Kidney (tissue), 14 donors: ENCODE results near the gene OBP2A. TPM values are rescaled to one million over a fixed set of nuclear protein-coding genes. Genes with fewer than 3 reads are reported as not detected.
"Not testable (repeated sequence)": the region's sequence is repeated elsewhere in the genome, so short reads cannot be mapped to it uniquely, and the experiment has no call there.

Experiments used
- DNase-seq, 5 donors: peaks; one replicate each; pipeline ENCODE4 v3.0.0-alpha.2; 2013 to 2020
- FAIRE-seq: peaks from 2 replicates; lab custom pipeline; 2012; peaks lifted over from hg19 to GRCh38; lab: Jason Lieb, UNC
- H3K27ac ChIP-seq, 2 donors: one replicate each; pipeline ENCODE4 v1.7.0; 2013; ENCODE audit warnings: low read depth in 2 of 2, low read length in 2 of 2, inconsistent platforms in 1 of 2
- H3K27me3 ChIP-seq: one replicate; pipeline ENCODE4 v1.7.1; 2013; ENCODE audit warnings: low read length, inconsistent platforms; ENCODE audit not compliant: control insufficient read depth, insufficient read depth
- H3K36me3 ChIP-seq, 3 donors: one replicate each; pipeline versions ENCODE4 v1.7.0 to v1.7.1; 2013; ENCODE audit warnings: low read length in 3 of 3, control low read depth in 1 of 3, inconsistent platforms in 1 of 3; ENCODE audit not compliant: insufficient read depth in 3 of 3, control insufficient read depth in 2 of 3
- H3K4me1 ChIP-seq, 3 donors: one replicate each; pipeline versions ENCODE4 v1.7.0 to v1.7.1; 2013; ENCODE audit warnings: low read length in 3 of 3, inconsistent platforms in 1 of 3, low read depth in 1 of 3; ENCODE audit not compliant: control insufficient read depth in 2 of 3, insufficient read depth in 2 of 3
- H3K4me3 ChIP-seq, 3 donors: one replicate each; pipeline versions ENCODE4 v1.7.0 to v1.8.1; 2013; ENCODE audit warnings: low read length in 3 of 3, control low read depth in 1 of 3, inconsistent platforms in 1 of 3
- H3K9ac ChIP-seq, 3 donors: one replicate each; pipeline versions ENCODE4 v1.7.0 to v1.7.1; 2013; ENCODE audit warnings: low read length in 3 of 3, control low read depth in 1 of 3, inconsistent platforms in 1 of 3
- H3K9me3 ChIP-seq, 3 donors: one replicate each; pipeline versions ENCODE4 v1.7.0 to v1.7.1; 2013; ENCODE audit warnings: low read length in 3 of 3, control low read depth in 1 of 3, inconsistent platforms in 1 of 3; ENCODE audit not compliant: control insufficient read depth in 2 of 3, insufficient read depth in 1 of 3
- CTCF ChIP-seq: IDR thresholded peaks from 3 replicates; pipeline ENCODE4 v1.5.1; 2012; ENCODE audit warnings: mild to moderate bottlenecking, moderate library complexity, borderline replicate concordance; ENCODE audit not compliant: insufficient read depth; ENCODE audit errors: extremely low read depth
- intact Hi-C: fragments of 100-400 bp; cut with DNase I; formaldehyde crosslinking; loops from one replicate; pipeline ENCODE4 v1.11.1; 2022
- polyA plus RNA-seq: library from polyadenylated mRNA; stranded (reverse); fragments of 350-450 nt; fragmentation: Illumina TruSeq; extraction: RNeasy Lipid Tissue Mini Kit (QIAGEN cat#74804); gene quantifications from one replicate; pipeline ENCODE4 v1.2.3, GENCODE V29; 2014; ENCODE audit warnings: low read depth, low replicate concordance; ENCODE audit not compliant: insufficient read depth
- total RNA-seq: library from RNA; stranded (reverse); fragmentation: NEBNext Ultra II Directional; extraction: Animal tissue kit (Norgen Biotek cat#: 25700); gene quantifications from one replicate; pipeline ENCODE4 v1.2.1, GENCODE V29; 2021
- donor health status: control.
- donor health status: control.
- donor health status: control.
- donor health status: control.
- donor health status: control.
- donor health status: DM: yes; HTN: yes; CAD: no.
- donor health status: Normal renal cell carcinoma (clear cell type).

OBP2A gene
- total and polyA plus RNA-seq, 2 donors from 2014 or later, result not detected

- H3K4me1 ChIP-seq, result no peaks in the 10 kb centered on the region
- no peaks in the 10 kb centered on the region for H3K9me3 ChIP-seq
- no peaks in the 10 kb centered on the region for H3K36me3 ChIP-seq
- no peaks in the 10 kb centered on the region for H3K27me3 ChIP-seq
- TF ChIP-seq CTCF, result no peak
- DNase-seq, result no peak
- no peak overlapping the region for H3K9ac ChIP-seq
- H3K4me3 ChIP-seq, result no peak overlapping the region
- FAIRE-seq, result no peak
- intact Hi-C loops, result no loop called here
- no peak overlapping the region for H3K27ac ChIP-seq
Observed at GRCh38 chr9:135547756-135548736, 2.1 kb downstream of the OBP2A start.

- H3K4me3 ChIP-seq, H3K4me1 ChIP-seq, intact Hi-C loops, H3K36me3 ChIP-seq, FAIRE-seq, DNase-seq, H3K9ac ChIP-seq, H3K27me3 ChIP-seq, H3K9me3 ChIP-seq, H3K27ac ChIP-seq: not testable (repeated sequence)
Observed at GRCh38 chr9:135549478-135550343, 3.8 kb downstream of the OBP2A start.

DNA sequence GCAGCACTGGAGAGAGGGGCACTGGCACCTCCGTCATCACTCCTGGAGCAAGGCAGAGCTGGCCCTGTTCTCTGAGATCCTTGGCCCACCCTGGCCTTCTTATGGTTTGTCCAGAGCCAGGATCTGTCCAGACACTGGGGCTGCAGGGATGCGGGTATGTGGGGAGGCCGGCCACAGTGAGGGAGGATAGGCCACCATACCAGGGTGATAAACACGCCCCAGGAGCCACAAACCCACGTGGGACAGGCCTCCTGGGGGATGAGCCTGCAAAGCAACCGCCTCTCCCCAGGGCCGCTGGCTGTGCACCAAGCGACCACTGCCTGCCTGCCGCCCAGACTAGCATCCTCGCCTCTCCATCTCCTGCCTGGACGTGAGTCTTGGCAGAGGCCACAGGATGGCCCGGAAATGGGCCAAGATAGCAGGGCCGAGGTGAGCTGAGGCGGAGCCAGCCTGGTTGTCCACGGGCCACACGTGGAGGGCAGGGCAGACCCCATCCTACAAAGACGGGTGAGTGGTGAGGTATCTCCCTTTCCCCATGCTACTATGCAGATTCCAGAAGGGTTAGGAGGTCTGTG, 4.5 kb downstream of the OBP2A start:
- FAIRE-seq, result no peak
- Histone ChIP-seq H3K4me3 (no peak overlapping the region), H3K36me3 (no peaks in the 10 kb centered on the region), H3K4me1 (no peaks in the 10 kb centered on the region), H3K27ac (no peak overlapping the region), H3K9ac (no peak overlapping the region), H3K9me3 (no peaks in the 10 kb centered on the region), H3K27me3 (no peaks in the 10 kb centered on the region)
- no peak for DNase-seq
- intact Hi-C loops, result no loop called here
- TF ChIP-seq CTCF, result no peak
